C1 segment of cervical spinal cord (tissue), 14 donors: ENCODE measurements around the gene GABPB2.

Experiments
- DNase-seq, 14 donors: peaks; one replicate each; lab custom pipeline; 2025; lab: John Stamatoyannopoulos, UW

GABPB2 gene

DNA sequence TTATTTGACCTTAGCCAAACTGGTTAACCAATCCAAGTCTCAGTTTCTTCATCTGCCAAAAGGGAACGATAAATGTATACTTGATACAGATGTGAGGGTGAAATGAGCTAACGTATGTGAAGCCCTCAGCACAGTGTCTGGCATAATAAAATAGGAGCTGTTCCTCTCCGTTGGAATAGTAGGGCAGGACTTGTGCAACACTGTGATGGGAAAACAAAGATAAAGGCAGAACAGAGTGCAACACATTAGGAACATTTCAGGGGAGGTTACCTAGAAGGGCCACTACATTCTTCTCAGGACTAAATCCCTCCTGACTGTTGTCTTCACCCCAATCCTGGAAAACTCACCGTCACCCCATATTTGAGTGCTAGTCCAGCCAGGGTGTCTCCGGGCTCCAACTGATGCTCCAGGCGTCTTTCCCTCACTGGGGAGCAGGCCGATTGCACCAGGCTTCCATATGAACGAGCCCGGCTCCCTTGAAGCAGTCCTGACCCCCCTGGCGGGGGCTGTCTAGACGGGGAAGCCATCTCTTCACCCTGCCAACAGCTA is 94.2 kb downstream of the GABPB2 start:
- peak in 3 of 14 donors; percentile 35 to 47 (median 40) for DNase-seq

DNA sequence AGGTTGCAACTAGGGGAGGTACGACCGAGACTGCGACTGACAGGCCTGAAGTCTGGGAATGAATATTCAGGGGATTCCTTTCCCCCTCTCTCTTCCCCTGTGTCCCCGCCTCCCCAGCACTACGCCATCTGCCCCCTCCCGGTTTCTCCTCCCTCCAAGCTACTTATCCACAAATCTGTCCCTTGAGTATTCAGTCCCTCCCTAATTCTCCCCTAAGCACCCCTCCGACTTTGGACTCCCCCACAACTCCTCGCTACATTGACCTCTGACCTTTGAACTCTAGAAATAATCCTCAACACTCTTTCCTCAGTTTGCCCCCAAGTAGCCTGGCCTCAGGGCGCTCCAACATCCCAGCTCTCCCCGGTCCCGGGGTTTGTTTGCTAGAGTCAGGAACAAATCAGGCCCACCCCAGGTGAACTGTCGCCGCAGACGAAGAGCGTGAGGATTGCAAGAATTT is 94.7 kb downstream of the GABPB2 start:
- DNase-seq = peak in 5 of 14 donors; percentile 58 to 80 (median 63)

DNA sequence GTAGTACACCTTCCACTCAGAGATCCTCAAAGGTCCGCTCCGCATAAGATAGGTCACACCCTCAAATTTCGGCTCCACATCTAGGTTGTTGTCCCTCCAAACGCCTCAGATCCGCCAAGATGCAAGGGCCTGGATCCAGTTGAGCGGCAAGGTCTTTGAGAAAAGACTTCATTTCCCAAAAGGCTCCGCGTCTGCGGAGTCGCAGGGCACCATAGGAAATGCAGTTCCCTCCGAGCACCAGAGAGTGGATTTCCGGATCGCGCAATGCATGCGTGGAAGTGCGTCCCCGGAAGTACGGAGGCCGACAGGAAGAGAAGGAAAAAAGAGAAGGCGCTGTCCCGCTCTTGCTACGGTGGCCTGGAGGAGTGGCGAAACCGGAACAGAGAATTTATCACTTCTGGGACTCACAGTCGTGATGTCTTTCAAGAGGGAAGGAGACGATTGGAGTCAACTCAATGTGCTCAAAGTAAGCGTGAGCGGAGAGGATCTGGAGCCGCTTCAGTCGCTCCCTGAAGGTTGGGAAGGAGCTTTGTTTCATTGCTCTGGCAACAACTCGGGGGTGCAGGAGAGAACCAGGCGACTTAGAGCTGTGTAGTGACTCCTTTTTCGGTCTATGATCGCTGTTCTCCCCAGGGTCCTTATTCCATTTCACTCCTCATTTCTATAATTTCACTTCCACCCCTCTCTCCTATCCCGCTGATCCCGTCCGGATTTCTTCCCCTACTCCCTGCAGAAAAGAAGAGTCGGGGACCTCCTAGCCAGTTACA is 95.4 kb downstream of the GABPB2 start, which contains the start of the genes LYSMD1 and SCNM1:
Gene LYSMD1, minus strand, starts transcription at position 165 of the 767 bp plus-strand sequence. CDS start 644 bp downstream, outside the sequence.
Gene SCNM1, plus strand, starts transcription at position 407 of the 767 bp plus-strand sequence. Its CDS starts 9 bp downstream, at position 416.
- peak; percentile 65 to 99 (median 96) for DNase-seq

DNA sequence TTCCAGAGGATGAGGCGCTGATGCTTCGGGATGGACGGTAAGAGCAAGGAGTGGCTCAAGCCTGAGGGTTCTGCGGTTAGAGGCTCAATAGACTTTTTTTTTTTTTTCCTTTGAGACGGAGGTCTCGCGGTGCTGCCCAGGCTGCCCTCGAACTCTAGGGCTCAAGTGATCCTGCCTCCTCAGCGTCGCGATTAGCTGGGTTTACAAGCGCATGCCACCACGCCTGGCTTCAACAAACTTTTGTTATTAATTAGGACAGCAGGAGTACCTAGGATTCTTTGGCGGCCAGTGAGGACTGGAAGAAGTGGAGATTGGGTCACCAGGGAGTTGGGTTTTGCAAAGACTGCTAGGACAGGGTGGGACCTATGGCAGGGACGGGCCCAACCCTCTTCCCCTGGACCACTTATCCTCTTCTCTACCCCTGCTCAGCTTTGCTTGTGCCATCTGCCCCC is 96.0 kb downstream of the GABPB2 start:
- DNase-seq = peak in 1 of 14 donors; percentile 40

DNA sequence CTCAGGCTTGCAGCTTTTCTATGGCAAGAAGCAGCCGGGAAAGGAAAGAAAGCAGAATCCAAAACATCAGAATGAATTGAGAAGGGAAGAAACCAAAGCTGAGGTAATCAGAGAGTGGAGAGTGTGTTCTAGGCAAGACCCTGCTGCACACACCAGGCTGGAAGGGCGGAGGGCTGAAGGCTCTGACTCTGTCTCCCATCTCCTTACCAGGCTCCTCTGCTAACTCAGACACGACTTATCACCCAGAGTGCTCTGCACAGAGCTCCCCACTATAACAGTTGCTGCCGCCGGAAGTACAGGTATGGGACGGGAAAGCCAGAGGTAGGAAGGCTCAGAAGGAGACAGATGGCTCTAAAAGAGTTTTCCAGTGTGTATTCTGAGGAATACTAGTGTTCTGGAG is 96.6 kb downstream of the GABPB2 start:
- no peak for DNase-seq

DNA sequence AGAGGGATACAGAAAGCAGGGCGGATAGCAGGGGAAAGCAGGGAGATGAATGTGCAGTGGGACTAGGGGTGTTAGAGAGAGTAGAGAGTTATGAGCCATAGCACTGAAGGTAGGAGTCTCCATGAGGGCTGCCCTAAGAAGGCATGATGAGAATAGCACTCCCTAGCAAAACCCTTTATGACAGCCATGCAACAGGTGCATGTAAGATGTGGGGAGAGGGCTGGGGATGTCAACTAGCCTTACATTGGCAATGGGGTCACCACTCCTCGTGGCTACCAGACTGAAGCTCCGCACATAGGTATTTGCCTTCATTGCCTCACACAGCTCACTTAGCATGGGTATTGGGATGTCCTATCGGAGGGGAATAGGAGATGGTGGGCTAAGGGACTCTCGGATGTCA is 100.6 kb downstream of the GABPB2 start:
- no peak for DNase-seq
